Skeletal muscle satellite cell (primary cell): ENCODE measurements around the gene RAD1.
"Not testable (repeated sequence)": the region's sequence is repeated elsewhere in the genome, so short reads cannot be mapped to it uniquely, and the experiment has no call there.

Experiments
- H3K27me3 ChIP-seq: 2 replicates; pipeline ENCODE4 v1.7.0; 2013; ENCODE audit warnings: low read length; ENCODE audit not compliant: control insufficient read depth, insufficient read depth
- H3K36me3 ChIP-seq: 2 replicates; pipeline ENCODE4 v1.7.0; 2013; ENCODE audit warnings: mild to moderate bottlenecking, control low read depth, low read length; ENCODE audit not compliant: insufficient read depth
- H3K4me1 ChIP-seq: 2 replicates; pipeline ENCODE4 v1.7.0; 2013; ENCODE audit warnings: low read length; ENCODE audit not compliant: control insufficient read depth, insufficient read depth
- H3K4me2 ChIP-seq: 2 replicates; pipeline ENCODE4 v1.7.0; 2013; ENCODE audit warnings: mild to moderate bottlenecking, low read length
- H3K4me3 ChIP-seq: 2 replicates; pipeline ENCODE4 v1.7.0; 2013; ENCODE audit warnings: low read length
- H3K9ac ChIP-seq: 2 replicates; pipeline ENCODE4 v1.7.0; 2013; ENCODE audit warnings: mild to moderate bottlenecking, low read depth, low read length, moderate library complexity
- H3K9me3 ChIP-seq: replicated peaks from 2 replicates; pipeline ENCODE4 v1.7.0; 2013; ENCODE audit warnings: mild to moderate bottlenecking, control low read depth, low read length

Gene RAD1

GRCh38 chr5:34929134-34929719, 13.9 kb upstream of the RAD1 start, which contains the start of gene DNAJC21:
TSS of gene DNAJC21 (plus strand) at chr5:34929559. CDS start at chr5:34929820, 261 bp downstream.
- H3K4me3 ChIP-seq = peak within 1 kb of the TSS; percentile 89
- H3K36me3 ChIP-seq = peaks cover 34% of the 10 kb centered on the region
- no peaks in the 10 kb centered on the region for H3K27me3 ChIP-seq

GRCh38 chr5:34928267-34928666, 13.0 kb upstream of the RAD1 start:
- Histone ChIP-seq H3K9me3 (no peaks in the 10 kb centered on the region), H3K27me3 (no peaks in the 10 kb centered on the region), H3K4me3 (no peak overlapping the region), H3K36me3 (peaks cover 40% of the 10 kb centered on the region), H3K4me2 (no peak overlapping the region), H3K4me1 (peaks cover 24% of the 10 kb centered on the region), H3K9ac (no peak overlapping the region)

More at GRCh38 chr5:34929134-34929719, 13.9 kb upstream of the RAD1 start, which contains the start of gene DNAJC21:
- Histone ChIP-seq H3K4me2 (peak within 1 kb of the TSS; percentile 87), H3K9ac (peak within 1 kb of the TSS; percentile 86), H3K9me3 (no peaks in the 10 kb centered on the region), H3K4me1 (peaks cover 14% of the 10 kb centered on the region)

GRCh38 chr5:34927785-34928184, 12.5 kb upstream of the RAD1 start:
- H3K27me3 ChIP-seq = no peaks in the 10 kb centered on the region
- H3K4me3 ChIP-seq = no peak overlapping the region
- H3K4me1 ChIP-seq = peaks cover 26% of the 10 kb centered on the region
- no peak overlapping the region for H3K4me2 ChIP-seq
- H3K36me3 ChIP-seq = peaks cover 45% of the 10 kb centered on the region
- no peak overlapping the region for H3K9ac ChIP-seq
- no peaks in the 10 kb centered on the region for H3K9me3 ChIP-seq

- H3K27me3 ChIP-seq = no peaks in the 10 kb centered on the region
- H3K4me3 ChIP-seq = no peak overlapping the region
- H3K36me3 ChIP-seq = peaks cover 57% of the 10 kb centered on the region
- no peaks in the 10 kb centered on the region for H3K9me3 ChIP-seq
- no peak overlapping the region for H3K9ac ChIP-seq
- H3K4me1 ChIP-seq = peaks cover 21% of the 10 kb centered on the region
- no peak overlapping the region for H3K4me2 ChIP-seq
These were observed 11.1 kb upstream of the RAD1 start for GRCh38 chr5:34926318-34926888.

- Histone ChIP-seq H3K4me1 (peaks cover 16% of the 10 kb centered on the region), H3K9me3 (no peaks in the 10 kb centered on the region), H3K36me3 (peaks cover 76% of the 10 kb centered on the region), H3K4me3 (no peak overlapping the region), H3K4me2 (no peak overlapping the region), H3K27me3 (no peaks in the 10 kb centered on the region), H3K9ac (peak overlapping the region; percentile 27)
These were observed 9.1 kb upstream of the RAD1 start for GRCh38 chr5:34924462-34924765.

- peak overlapping the region; percentile 27 for H3K9ac ChIP-seq
- H3K4me1 ChIP-seq = peaks cover 16% of the 10 kb centered on the region
- H3K36me3 ChIP-seq = peaks cover 76% of the 10 kb centered on the region
- peak overlapping the region; percentile 64 for H3K4me2 ChIP-seq
- no peak overlapping the region for H3K4me3 ChIP-seq
- no peaks in the 10 kb centered on the region for H3K9me3 ChIP-seq
- H3K27me3 ChIP-seq = no peaks in the 10 kb centered on the region
These were observed 8.6 kb upstream of the RAD1 start for GRCh38 chr5:34923694-34924461.

- not testable (repeated sequence) for H3K4me3 ChIP-seq, H3K9me3 ChIP-seq, H3K9ac ChIP-seq, H3K27me3 ChIP-seq
- Histone ChIP-seq H3K4me1 (peaks cover 16% of the 10 kb centered on the region), H3K36me3 (peaks cover 76% of the 10 kb centered on the region), H3K4me2 (peak overlapping the region; percentile 64)
These were observed 8.0 kb upstream of the RAD1 start for GRCh38 chr5:34923256-34923655.

- Histone ChIP-seq H3K36me3 (peaks cover 41% of the 10 kb centered on the region), H3K27me3 (no peaks in the 10 kb centered on the region), H3K4me2 (no peak overlapping the region), H3K4me3 (no peak overlapping the region), H3K9me3 (no peaks in the 10 kb centered on the region), H3K9ac (no peak overlapping the region), H3K4me1 (peaks cover 25% of the 10 kb centered on the region)
These were observed 3.8 kb upstream of the RAD1 start for GRCh38 chr5:34919077-34919476.

- no peak overlapping the region for H3K9ac ChIP-seq
These were observed 2.7 kb upstream of the RAD1 start for GRCh38 chr5:34918025-34918424.

GRCh38 chr5:34916518-34916917, 1.2 kb upstream of the RAD1 start:
- Histone ChIP-seq H3K9me3 (no peaks in the 10 kb centered on the region), H3K4me1 (peaks cover 28% of the 10 kb centered on the region), H3K4me3 (peak overlapping the region; percentile 97), H3K4me2 (peak overlapping the region; percentile 92), H3K9ac (peak overlapping the region; percentile 93), H3K27me3 (no peaks in the 10 kb centered on the region), H3K36me3 (peaks cover 23% of the 10 kb centered on the region)

More at GRCh38 chr5:34918025-34918424, 2.7 kb upstream of the RAD1 start:
- Histone ChIP-seq H3K4me3 (no peak overlapping the region), H3K4me1 (peaks cover 25% of the 10 kb centered on the region), H3K9me3 (no peaks in the 10 kb centered on the region), H3K4me2 (peak overlapping the region; percentile 57), H3K27me3 (no peaks in the 10 kb centered on the region), H3K36me3 (peaks cover 34% of the 10 kb centered on the region)

- Histone ChIP-seq H3K9ac (peak overlapping the region; percentile 93), H3K27me3 (no peaks in the 10 kb centered on the region), H3K4me3 (peak overlapping the region; percentile 97), H3K9me3 (no peaks in the 10 kb centered on the region), H3K4me1 (peaks cover 28% of the 10 kb centered on the region), H3K4me2 (peak overlapping the region; percentile 92), H3K36me3 (peaks cover 23% of the 10 kb centered on the region)
These were observed 520 bp upstream of the RAD1 start for GRCh38 chr5:34915856-34916192.
